GOT3 (cell line): ENCODE results near the gene PHF5A.
"Not testable (repeated sequence)": the region's sequence is repeated elsewhere in the genome, so short reads cannot be mapped to it uniquely, and the experiment has no call there.

Experiments used
- DNase-seq: peaks from one replicate; lab custom pipeline; 2025; ENCODE audit warnings: mixed read lengths; lab: John Stamatoyannopoulos, UW

The PHF5A gene

DNA sequence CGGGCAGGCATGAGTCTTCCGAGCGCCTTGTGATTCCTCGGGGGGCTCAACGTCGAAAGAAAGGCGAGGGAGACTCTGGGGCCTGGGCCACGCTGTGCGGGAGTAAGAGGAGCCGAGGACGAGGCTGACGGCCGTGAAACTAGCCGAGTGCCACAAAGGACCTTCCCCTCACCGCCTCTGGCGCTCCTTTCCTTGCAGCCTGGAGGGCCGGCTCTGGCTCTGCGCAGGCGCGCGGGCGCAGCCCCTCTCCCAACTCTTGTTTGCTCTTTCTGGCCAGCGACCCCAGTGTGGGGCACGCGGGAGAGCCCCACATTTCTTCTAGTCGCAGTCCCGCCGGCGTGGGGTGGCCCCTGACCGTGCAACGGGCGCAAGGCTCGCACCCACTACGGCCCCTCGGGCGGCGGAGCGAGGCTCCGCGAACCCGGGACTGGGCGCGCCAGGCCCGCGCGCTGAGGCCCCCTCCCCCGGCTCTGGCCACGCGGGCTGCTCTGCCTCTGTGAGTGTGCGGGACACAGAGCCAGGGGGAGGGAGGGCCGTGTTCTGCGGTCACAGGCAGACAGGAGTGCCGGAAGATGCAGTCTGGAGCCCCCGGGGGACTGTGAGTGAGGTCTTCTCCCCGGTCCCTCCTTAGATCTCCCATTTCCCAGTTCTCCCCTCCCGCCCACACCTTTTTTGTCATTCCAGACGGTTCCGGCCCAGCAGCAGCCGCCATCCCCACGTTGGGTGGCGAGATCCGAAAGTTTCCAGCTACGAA lies 20.9 kb downstream of the PHF5A start:
- DNase-seq = peak; percentile 37

DNA sequence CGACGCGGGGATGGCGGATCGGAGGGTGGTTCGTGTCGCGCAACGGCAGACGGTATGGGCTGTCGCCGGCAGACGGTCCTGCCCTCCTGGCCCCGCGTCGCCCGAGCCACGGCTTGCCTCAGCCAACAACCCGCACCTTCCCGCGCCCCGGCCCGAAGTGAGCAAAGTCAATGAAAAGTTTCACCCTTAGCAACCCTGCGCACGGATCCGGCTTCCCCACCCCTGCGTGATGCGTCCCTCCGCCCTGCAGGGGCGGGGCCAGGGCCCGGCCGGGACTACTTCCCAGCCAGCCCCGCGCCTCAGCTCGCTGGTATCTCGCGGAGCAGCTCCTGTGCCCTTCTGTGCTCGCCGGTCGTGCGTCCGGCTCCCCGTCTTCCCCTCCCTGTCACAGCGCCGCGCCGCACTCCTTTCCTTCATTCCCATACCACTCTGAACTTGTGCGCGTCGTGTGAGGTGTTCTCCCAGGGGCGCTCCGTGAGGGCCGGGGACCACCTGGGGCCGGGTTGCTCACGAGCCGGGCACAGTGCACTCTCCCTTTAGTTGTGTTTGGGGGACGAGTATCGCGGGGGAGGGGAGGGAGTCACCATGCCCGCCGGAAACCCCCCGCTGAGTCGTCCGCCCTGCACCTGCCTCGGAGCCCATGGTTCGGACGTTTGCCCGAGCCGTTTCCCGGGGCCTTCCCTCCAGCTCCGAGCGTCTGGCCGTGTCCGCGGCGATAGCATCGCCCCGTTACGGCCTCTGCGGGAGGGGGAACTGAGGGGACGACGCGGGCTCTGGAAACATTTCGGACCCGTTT lies 21.7 kb downstream of the PHF5A start, which contains the start of gene TOB2:
Gene TOB2 (minus strand): TSS at position 163 of the 796 bp plus-strand sequence. CDS start 9,456 bp downstream, outside the sequence.
- DNase-seq = peak; percentile 87

DNA sequence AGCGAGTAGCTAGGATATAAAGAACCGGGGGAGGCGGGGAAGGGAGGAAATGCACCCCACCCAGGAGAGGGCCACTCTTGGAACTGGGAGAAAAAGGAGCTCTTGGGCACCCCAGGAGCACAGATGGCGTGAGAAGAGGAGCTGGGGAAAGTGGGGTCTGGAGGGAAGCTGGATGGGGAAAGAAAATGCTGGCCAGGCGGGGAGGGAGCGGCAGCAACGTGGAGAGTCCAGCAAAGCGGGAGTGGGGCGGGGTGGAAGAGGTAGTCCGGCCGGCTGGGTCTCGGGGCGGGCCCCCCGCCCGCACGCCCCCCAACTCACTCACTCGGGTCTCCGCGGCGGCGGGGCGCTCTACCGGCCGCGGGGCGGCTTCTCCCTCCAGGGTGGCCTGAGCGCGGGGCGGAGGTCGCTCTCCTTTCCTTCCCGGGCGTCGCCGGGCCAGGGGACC lies 22.4 kb downstream of the PHF5A start:
- no peak for DNase-seq

DNA sequence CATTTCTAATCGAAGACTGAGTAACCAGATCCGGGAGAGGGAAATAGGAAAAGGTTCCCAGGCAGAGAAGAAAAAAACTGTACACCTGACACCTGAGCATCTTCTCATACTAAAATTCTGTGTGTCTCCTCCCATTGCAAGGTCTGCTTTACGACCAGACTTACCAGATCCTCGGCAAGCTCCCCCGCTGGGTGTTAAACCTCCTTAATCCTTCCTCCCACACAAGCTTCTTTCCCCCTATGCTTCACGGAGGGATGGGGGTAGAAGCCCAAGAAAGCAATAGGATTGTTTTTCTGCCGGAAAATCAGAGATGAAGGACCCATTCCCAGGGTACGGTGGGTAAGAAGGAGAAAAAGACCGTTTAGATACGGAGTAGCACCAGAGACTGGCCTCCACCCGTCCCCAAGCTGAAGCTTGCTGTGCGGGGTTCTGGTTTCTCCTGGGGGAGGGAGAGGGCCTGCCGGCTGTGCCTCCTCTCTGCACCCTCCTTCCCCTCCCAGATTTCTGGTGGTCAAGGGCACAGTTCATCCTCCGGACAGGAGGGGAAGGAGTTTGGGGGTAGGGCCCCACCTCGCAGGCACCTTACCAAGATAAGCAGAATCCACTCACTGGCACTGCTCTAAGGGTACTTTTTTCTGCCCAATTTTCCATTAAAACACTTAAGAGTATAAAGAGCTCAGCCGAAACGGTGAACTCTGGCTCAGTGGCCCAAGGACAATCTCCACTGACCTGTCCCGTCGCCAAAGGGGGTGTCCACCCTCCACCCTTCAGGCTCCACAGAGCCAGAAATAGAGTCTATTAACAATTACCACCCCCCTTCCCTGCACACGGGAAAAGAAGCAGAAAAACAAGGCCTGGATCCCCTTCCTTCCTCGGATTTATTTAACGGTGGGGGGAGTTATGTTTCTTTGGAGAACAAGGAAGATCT lies 23.1 kb downstream of the PHF5A start:
- DNase-seq = no peak

DNA sequence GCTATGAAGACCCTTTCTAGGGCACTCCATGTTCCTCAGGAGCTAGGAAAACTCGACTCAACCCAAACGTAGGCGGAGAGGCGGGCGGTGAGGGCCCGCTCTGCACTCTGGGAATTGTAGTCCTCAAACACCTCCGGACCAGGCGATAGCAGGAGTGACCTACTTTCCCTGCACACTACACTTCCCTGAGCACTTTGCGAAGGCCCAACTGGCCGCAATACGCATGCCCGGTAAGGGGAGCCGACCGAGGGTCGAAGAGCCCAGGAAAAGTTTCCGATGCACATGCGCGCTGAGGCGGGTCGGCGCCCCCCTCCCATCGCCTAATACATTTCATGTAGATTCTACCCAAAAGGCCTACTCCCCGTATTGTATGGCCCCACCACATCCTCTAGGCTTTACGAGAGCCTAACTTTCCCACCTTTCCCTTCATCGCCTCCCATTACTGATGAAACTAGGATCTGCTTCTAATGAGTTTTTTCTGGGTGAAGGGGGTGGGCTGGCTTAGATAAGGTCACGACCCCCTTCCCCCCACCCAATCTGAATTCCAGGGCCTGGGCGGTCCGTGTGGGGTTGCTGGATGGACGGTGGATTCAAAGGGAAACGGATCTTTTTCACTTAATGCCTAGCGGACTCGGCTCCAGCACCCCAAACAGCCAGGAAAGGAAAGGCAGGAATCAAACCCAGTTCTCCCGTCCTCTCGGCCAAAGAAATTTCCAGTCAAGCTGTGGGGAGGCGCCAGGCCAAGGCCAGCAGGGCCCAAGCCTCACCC lies 23.9 kb downstream of the PHF5A start:
- DNase-seq = peak; percentile 52

DNA sequence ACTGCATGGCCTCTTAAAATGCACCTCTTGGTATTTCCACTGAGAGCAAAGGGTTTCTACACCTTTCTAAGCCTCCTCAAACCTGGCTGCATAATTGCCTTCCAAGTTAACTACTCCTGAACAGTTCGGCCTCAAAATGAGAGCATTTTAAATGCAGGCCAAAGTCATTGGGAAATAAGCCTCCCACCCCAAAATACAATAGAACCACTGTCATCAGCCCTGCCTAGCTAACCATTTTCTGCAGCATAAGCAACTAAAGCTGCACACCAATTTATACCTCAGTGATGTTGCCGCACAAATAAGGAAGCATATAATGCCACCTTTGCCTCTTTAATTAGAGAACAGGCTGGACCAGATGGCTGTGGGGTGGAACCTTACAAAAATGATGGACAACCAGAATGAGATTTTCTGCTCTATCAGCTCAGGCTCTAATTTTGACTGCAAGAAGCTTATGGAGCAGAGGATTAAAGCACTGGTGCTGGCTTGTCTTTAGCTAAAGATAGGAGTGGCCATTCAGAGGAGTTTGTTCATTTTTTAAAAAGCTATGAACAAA lies 26.2 kb downstream of the PHF5A start:
- no peak for DNase-seq

DNA sequence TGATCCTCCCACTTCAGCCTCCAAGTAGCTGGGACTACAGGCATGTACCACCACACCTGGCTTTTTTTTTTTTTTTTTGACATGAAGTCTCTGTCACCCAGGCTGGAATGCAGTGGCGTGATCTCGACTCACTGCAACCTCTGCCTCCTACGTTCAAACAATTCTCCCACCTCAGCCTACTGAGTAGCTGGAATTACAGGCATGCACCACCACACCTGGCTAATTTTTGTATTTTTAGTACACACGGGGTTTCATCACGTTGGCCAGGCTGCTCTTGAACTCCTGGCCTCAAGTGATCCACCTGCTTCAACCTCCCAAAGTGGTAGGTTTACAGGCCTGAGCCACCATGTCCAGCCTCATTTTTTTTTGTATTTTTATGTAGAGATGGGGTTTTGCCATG lies 28.0 kb downstream of the PHF5A start:
- DNase-seq = not testable (repeated sequence)

DNA sequence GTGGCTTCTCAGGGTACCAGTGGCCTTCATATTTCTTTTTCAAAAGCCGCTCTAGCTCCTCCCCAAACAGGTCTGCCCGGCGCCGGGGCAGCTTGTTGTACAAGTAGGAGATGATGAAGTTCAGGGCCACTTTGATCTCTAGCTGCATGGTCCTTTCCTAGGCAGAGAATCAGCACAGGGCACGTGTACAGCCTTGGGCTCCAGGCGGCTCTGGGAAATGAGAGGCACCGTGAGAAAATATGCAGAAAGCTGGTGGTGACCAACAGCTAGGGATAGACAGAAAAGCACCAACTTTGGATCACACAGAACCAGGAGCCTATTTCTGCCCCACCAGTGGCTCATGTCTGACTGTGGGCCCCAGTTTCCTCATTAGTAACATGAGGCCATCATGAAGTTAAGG lies 31.3 kb downstream of the PHF5A start:
- DNase-seq = no peak

DNA sequence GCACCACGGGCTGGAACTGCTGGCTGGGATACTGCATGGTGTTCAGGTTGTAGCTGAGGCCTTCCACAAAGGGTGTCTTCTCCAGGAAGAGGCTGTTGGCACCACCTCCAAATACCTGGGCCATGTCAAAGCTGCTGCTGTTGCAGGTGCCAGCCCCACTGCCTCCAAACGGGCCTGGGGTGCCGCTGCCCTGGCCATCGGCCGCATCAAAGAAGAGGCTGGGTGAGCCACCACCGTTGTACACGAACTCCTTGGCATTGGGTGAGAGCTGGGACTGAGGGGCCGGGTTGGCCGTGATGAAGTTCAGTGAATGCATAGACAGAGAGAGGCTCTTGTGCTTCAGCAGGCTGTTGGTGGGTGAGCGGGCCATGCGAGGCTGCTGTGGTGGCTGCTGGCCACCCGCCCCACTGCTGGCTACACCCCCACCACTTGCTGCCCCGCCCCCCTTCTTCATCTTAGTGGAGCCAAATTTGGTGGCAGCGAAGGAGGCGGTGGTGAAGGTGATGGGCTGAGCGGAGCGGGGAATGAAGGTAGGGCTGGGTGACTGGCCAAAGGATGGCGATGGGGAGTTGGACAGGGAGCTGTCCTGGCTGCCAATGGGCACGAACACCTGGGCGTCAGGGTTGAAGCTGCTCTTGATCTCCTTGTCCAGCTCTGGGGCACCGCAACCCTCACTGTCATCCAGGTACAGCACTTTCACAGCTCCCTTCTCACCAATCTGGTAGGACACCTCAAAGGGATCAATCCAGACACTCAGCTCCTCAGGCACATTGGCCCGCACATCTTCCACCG lies 32.0 kb downstream of the PHF5A start:
- no peak for DNase-seq

DNA sequence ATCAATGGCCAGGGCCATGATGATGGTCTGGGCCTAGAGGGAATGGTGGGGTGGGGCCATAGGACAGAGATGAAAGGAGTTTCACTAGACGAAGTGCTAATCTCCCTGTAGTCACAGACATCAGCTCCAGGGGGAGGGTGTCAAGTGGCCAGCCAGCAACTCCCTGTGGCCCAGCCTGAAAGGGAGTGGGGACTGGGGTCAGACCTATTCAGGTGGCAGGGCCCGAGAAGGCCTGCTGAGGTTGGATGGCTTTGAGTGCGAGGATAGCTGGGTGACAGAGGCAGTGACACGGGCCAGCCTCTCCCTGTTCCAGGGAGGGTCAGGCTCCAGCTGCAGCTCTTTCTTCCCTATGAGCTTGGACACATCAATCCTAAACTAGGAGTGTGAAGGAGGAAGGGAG lies 32.9 kb downstream of the PHF5A start:
- DNase-seq = no peak

DNA sequence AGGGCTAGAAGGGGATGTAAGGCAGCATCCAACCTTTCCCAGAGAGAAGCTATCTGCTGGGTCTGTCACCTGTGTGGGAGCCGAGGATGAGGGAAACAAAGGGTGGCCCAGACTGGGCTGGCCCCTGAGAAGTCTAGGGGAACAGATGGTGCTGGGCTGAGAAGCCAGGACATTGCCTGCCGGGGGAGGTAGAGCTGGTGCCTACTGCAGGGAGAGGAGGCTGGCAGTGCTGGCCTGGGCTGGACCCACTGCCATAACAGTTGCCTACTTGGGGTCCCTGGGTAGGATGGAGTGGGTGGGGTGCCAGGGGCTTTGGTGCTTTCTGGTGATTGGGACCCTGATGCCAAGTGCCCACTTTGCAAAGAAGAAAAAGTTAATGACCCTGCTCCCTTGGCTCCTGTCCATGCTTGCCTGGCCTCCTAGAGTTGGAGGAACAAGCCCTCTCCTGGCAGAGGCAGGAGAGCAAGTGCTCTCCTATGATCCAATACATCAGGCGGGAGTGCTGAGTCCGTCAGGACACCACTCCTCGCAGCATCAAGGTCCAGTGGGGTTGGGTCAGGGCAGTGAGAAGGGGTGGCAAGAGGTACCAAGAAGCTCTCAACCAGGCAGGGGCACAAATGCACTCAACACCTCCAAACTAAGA lies 34.0 kb downstream of the PHF5A start:
- DNase-seq = not testable (repeated sequence)

DNA sequence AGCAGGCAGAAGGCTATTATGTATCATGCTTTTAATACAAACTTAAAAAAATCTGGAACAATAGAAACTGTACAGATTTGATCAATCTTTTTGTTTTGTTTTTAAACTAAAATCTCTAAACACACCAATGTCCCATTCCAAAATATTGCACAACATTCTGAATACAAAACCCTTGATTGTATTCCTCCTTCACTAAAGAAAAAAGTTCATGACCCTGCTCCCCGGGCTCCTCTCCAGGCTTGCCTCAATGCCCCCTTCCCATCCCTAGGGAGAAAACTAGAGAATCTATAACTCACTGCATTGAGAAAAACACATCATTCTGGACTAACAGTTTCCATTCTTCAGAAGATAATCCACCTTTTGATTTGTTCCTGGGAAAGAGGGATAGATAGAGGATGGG lies 35.0 kb downstream of the PHF5A start:
- DNase-seq = not testable (repeated sequence)

DNA sequence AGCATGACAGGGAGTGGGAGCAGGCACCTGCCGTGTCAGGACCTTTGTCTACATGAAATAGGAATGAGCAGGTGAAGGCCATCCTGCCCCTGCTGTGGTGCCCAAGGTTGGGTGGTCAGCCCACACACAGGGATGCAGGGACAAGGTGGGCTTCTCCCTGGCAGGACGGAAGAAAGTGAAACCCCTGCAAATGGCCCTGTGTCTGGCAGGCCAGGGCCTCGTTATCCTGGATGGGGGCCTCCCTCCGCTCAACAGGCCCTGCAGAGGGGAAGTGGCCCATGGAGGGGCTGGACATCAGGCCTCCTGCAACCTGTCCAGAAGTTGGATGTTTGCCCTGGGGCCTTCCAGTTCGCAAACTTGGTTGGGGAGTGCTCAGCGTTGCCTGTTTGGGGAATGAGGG lies 36.8 kb downstream of the PHF5A start:
- no peak for DNase-seq

DNA sequence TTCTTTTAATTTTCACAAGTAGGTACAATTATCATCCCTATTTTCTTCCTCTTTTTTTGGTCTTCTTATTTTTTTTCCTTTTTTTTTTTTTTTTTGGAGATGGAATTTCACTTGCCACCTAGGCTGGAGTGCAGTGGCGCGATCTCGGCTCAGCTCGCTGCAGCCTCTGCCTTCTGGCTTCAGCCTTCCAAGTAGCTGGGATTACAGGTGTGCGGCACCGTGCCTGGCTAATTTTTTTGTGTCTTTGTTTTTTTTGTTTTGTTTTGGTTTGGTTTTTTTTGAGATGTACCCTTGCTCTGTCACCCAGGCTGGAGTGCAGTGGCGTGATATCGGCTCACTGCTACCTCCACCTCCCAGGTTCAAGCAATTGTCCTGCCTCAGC lies 38.5 kb downstream of the PHF5A start:
- no peak for DNase-seq

DNA sequence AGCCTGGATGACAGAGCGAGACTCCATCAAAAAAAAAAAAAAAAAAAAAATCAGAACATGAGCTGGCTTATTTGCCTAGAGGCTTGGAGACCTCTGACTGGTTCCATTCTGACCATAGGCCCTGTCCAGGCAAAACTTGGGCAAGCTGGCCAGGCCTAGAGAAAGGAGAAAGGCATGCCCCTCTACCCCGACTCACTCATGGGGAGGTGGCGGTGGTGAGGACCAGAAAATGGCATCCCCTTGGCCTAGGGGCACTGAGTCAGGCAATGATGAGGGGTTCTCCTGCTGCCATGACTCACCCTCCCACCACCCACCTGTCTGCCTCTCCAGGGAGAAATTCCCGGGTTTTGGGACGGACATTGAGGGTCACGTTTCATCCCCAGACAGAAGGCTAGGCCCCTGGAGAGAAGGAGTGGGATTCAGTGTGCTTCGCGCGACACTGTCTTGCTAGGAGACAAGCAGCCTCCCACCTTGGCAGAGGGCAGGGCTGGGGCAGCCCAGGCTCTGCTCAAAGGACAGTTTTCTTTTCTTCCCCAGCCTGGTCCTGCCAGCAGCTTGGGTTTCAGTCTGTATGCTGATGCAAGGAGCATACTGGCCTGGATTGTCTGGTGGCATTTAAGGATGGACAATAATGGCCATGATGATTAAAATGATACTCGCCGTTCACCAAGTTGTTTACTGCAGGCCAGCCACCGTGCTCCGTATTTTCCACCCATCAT lies 39.1 kb downstream of the PHF5A start:
- DNase-seq = no peak

DNA sequence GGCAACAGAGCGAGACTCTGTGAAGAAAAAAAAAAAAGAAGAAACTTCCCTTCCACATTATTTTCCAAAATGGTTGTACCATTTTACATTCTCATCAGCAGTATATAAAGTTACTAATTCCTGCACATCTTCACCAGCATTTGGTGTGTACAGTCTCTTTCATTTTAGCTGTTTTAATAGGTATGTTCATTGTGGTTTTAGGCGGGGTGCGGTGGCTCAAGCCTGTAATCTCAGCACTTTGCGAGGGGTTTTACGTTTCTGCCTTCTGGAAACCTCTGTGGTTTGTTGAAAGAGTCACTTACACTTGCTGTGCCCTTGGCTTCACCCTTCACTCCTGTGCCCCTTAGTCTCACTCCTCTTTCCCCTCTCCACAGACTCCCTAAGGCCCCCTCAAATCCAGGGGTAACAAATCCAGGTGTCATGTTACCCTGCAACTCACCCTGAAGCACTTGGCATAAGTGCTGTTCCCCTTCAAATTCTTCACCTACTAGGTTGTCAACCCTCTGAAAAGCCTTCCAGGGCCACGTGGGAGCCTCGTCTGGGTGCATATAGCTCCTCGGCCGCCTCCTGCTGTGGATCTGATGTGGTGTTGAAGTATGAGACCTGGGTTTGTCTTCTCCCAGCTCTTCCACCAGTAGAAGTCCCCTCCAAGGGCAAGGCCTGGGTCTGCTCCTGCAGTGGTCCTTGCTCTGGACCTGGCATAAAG lies 42.7 kb downstream of the PHF5A start:
- no peak for DNase-seq

DNA sequence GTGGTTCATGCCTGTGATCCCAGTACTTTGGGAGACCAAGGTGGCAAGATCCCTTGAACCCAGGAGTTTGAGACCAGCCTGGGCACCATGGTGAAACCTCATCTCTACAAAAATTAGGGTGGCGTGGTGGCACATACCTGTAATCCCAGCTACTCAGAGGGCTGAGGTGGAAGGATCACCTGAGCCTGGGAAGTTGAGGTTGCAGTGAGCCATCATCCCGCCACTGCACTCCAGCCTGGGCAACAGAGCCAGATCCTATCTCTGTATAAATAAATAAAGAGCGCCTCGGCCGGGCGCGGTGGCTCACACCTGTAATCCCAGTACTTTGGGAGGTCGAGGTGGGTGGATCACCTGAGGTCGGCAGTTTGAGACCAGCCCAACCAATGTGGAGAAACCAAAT lies 49.8 kb downstream of the PHF5A start:
- no peak for DNase-seq

DNA sequence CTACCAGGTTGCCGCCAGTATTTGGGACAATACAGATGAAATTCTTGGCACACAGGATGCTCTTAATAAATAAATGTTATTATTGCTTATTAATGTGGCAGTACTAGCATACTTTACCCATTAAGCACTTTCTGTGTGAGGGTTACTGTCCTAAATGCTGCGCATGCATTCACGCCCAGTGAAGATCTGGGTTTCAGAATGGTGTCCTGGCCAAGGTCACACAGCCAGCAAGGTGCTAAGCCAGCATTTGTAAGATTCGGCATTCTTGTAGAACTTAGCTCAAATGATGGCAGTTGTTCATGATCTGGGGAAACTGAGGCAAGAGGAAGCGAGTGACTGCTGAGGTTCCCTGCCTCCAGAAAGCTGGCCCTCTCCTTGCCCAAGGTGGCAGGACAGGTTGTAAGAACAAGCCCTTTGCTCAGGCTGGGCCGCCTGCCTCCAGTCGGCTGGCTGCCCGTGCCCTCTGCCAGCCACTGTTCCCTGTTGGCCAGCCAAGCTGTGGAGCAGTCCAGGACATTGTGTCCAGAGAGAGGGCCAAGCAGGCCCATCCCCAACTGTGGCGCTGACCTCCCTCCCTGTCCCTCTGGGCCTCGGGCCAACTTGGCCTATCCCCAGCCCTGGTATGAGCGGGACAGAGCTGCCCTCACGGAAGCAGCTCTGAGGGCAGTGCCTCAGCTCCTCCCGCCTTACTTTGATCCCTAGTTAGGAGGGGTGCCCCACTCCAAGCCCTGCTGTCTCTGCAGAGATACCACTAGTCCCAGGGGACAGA lies 50.7 kb downstream of the PHF5A start:
- DNase-seq = no peak
